IMR-90 (cell line): ENCODE results near the gene NPPA. TPM values are rescaled to one million over a fixed set of nuclear protein-coding genes. Genes with fewer than 3 reads are reported as not detected.

Source experiments
- ATAC-seq: fragments of 200-7000 bp; cut with Tn5 transposase; 2 replicates; pipeline ENCODE4 v1.9.1; 2020; ENCODE audit warnings: low read depth, mild to moderate bottlenecking, moderate library complexity
- BruUV-seq: library from RNA; stranded (reverse); fragments of 400-500 nt; replicated peaks from 2 replicates; lab custom pipeline; 2021; lab: Mats Ljungman, UMichigan
- CTCF ChIA-PET: fragments of 300-600 bp; formaldehyde crosslinking; extraction: SDS; loops from one replicate; lab custom pipeline; 2021; ENCODE audit warnings: antibody characterized with exemption; lab: Yijun Ruan, JAX
- POLR2A ChIA-PET: fragments of 300-600 bp; sonication (Branson Sonifier 250); formaldehyde crosslinking; loops from one replicate; lab custom pipeline; 2022; ENCODE audit warnings: antibody characterized with exemption; ENCODE audit not compliant: unreplicated experiment; lab: Charles Lee
- DNase-seq: peaks from one replicate; pipeline ENCODE4 v3.0.0; 2013
- H2AFZ ChIP-seq: replicated peaks from 2 replicates; pipeline ENCODE3; 2013; ENCODE audit warnings: low read length, mild to moderate bottlenecking; ENCODE audit not compliant: poor library complexity
- H2AK5ac ChIP-seq: 2 replicates; pipeline ENCODE4 v1.6.1; 2013; ENCODE audit warnings: low read depth, low read length, inconsistent platforms
- H2AK9ac ChIP-seq: replicated peaks from 2 replicates; pipeline ENCODE3; 2013; ENCODE audit warnings: mild to moderate bottlenecking, low read depth, low read length, moderate library complexity; ENCODE audit not compliant: poor library complexity
- H2BK120ac ChIP-seq: 2 replicates; pipeline ENCODE4 v1.6.1; 2013; ENCODE audit warnings: low read depth, low read length, inconsistent platforms
- H2BK15ac ChIP-seq: 3 replicates; pipeline ENCODE4 v1.6.1; 2013; ENCODE audit warnings: low read depth, low read length, inconsistent platforms
- H2BK20ac ChIP-seq: 2 replicates; pipeline ENCODE4 v1.6.1; 2013; ENCODE audit warnings: low read depth, mild to moderate bottlenecking, inconsistent platforms, low read length, moderate library complexity
- H2BK5ac ChIP-seq: 2 replicates; pipeline ENCODE4 v1.6.1; 2013; ENCODE audit warnings: mild to moderate bottlenecking, low read depth, low read length, inconsistent platforms; ENCODE audit not compliant: poor library complexity, severe bottlenecking
- H3K14ac ChIP-seq: replicated peaks from 2 replicates; pipeline ENCODE4 v1.6.1; 2013; ENCODE audit warnings: low read depth, low read length, inconsistent platforms
- H3K18ac ChIP-seq: 2 replicates; pipeline ENCODE4 v1.6.1; 2013; ENCODE audit warnings: low read depth, low read length, control low read depth
- H3K23ac ChIP-seq: 2 replicates; pipeline ENCODE4 v1.6.1; 2013; ENCODE audit warnings: low read depth, low read length, inconsistent platforms
- H3K27ac ChIP-seq: 2 replicates; pipeline ENCODE4 v1.5.1; 2013; ENCODE audit warnings: mild to moderate bottlenecking, control low read depth, low read length; ENCODE audit not compliant: insufficient read depth
- H3K27me3 ChIP-seq: 2 replicates; pipeline ENCODE4 v1.6.1; 2013; ENCODE audit warnings: low read length; ENCODE audit not compliant: control insufficient read depth, insufficient read depth
- H3K36me3 ChIP-seq: 2 replicates; pipeline ENCODE4 v1.6.1; 2013; ENCODE audit warnings: low read length, mixed read lengths; ENCODE audit not compliant: control insufficient read depth, insufficient read depth
- H3K4ac ChIP-seq: 2 replicates; pipeline ENCODE4 v1.6.1; 2013; ENCODE audit warnings: low read depth, low read length, inconsistent platforms
- H3K4me1 ChIP-seq: 2 replicates; pipeline ENCODE4 v1.6.1; 2013; ENCODE audit warnings: low read length, mixed read lengths; ENCODE audit not compliant: control insufficient read depth, insufficient read depth
- H3K4me2 ChIP-seq: 2 replicates; pipeline ENCODE4 v1.6.1; 2013; ENCODE audit warnings: low read depth, mild to moderate bottlenecking, control low read depth, low read length, moderate library complexity
- H3K4me3 ChIP-seq: 2 replicates; pipeline ENCODE4 v1.5.1; 2013; ENCODE audit warnings: low read depth, mild to moderate bottlenecking, control low read depth, low read length, moderate library complexity; ENCODE audit not compliant: insufficient read depth
- H3K56ac ChIP-seq: 2 replicates; pipeline ENCODE4 v1.6.1; 2013; ENCODE audit warnings: low read length, inconsistent platforms; ENCODE audit not compliant: insufficient read depth; ENCODE audit errors: extremely low read depth
- H3K79me1 ChIP-seq, 2 experiments: 2 replicates each; pipeline ENCODE4 v1.6.1; 2013; ENCODE audit warnings: low read length in 2 of 2, inconsistent platforms in 1 of 2, low read depth in 1 of 2
- H3K9ac ChIP-seq: 2 replicates; pipeline ENCODE4 v1.6.1; 2013; ENCODE audit warnings: low read depth, low read length, control low read depth
- H3K9me1 ChIP-seq: 2 replicates; pipeline ENCODE4 v1.6.1; 2013; ENCODE audit warnings: low read length, inconsistent platforms; ENCODE audit not compliant: insufficient read depth
- H3K9me3 ChIP-seq: 2 replicates; pipeline ENCODE4 v1.6.1; 2013; ENCODE audit warnings: low read length; ENCODE audit not compliant: control insufficient read depth, insufficient read depth
- H4K20me1 ChIP-seq: 2 replicates; pipeline ENCODE4 v1.6.1; 2013; ENCODE audit warnings: low read length, inconsistent platforms; ENCODE audit not compliant: insufficient read depth
- H4K5ac ChIP-seq: 2 replicates; pipeline ENCODE4 v1.6.1; 2013; ENCODE audit warnings: mild to moderate bottlenecking, low read depth, low read length, control low read depth
- H4K8ac ChIP-seq, 2 experiments: 2 replicates each; pipeline ENCODE4 v1.6.1; 2013; ENCODE audit warnings: low read depth in 2 of 2, low read length in 2 of 2, control low read depth in 1 of 2, inconsistent platforms in 1 of 2
- H4K91ac ChIP-seq: 2 replicates; pipeline ENCODE4 v1.6.1; 2013; ENCODE audit warnings: low read depth, low read length, inconsistent platforms; ENCODE audit not compliant: insufficient read depth
- BHLHE40 ChIP-seq: fragments of 150-350 bp; IDR thresholded peaks from 2 replicates; pipeline ENCODE4 v1.6.1; 2016; ENCODE audit warnings: mild to moderate bottlenecking, low read depth, low read length
- CEBPB ChIP-seq: IDR thresholded peaks from 2 replicates; pipeline ENCODE4 v1.6.1; 2012; ENCODE audit warnings: low read depth, low read length, improper control_type of control experiment
- CHD1 ChIP-seq: IDR thresholded peaks from 2 replicates; pipeline ENCODE4 v1.6.1; 2012; ENCODE audit warnings: low read depth, low read length, improper control_type of control experiment
- ELK1 ChIP-seq: fragments of 150-350 bp; IDR thresholded peaks from 2 replicates; pipeline ENCODE4 v1.6.1; 2016; ENCODE audit warnings: low read depth, mild to moderate bottlenecking, low read length, moderate library complexity, borderline replicate concordance
- FOS ChIP-seq: fragments of 150-350 bp; IDR thresholded peaks from 2 replicates; pipeline ENCODE4 v1.6.1; 2016; ENCODE audit warnings: low read depth, low read length
- MAFK ChIP-seq: IDR thresholded peaks from 2 replicates; pipeline ENCODE4 v1.6.1; 2012; ENCODE audit warnings: low read depth, low read length, improper control_type of control experiment
- MAZ ChIP-seq: IDR thresholded peaks from 2 replicates; pipeline ENCODE4 v1.6.1; 2012; ENCODE audit warnings: low read depth, mild to moderate bottlenecking, low read length, improper control_type of control experiment, moderate library complexity, borderline replicate concordance
- MXI1 ChIP-seq: IDR thresholded peaks from 2 replicates; pipeline ENCODE4 v1.6.1; 2012; ENCODE audit warnings: low read depth, mild to moderate bottlenecking, low read length, moderate library complexity, borderline replicate concordance
- NFE2L2 ChIP-seq: fragments of 150-350 bp; IDR thresholded peaks from 2 replicates; pipeline ENCODE4 v1.6.1; 2016; ENCODE audit warnings: low read depth, mild to moderate bottlenecking, low read length
- POLR2A ChIP-seq: IDR thresholded peaks from 2 replicates; pipeline ENCODE4 v1.6.1; 2012; ENCODE audit warnings: mild to moderate bottlenecking, low read depth, low read length
- RAD21 ChIP-seq: IDR thresholded peaks from 2 replicates; pipeline ENCODE4 v1.6.1; 2012; ENCODE audit warnings: low read length, improper control_type of control experiment
- RCOR1 ChIP-seq: IDR thresholded peaks from 2 replicates; pipeline ENCODE4 v1.6.1; 2012; ENCODE audit warnings: mild to moderate bottlenecking, low read length, improper control_type of control experiment; ENCODE audit not compliant: insufficient replicate concordance
- RFX5 ChIP-seq: IDR thresholded peaks from 2 replicates; pipeline ENCODE4 v1.8.0; 2012; ENCODE audit warnings: low read depth, mild to moderate bottlenecking, low read length, moderate library complexity
- SMC3 ChIP-seq: fragments of 150-350 bp; IDR thresholded peaks from 2 replicates; pipeline ENCODE4 v1.6.1; 2016; ENCODE audit warnings: low read depth, mild to moderate bottlenecking, antibody characterized with exemption, low read length, moderate library complexity
- USF2 ChIP-seq: fragments of 150-350 bp; IDR thresholded peaks from 2 replicates; pipeline ENCODE4 v1.6.1; 2017; ENCODE audit warnings: mild to moderate bottlenecking, antibody characterized with exemption, low read length, low read depth
- WGBS, 2 experiments: methylation state at CpG; one replicate each; pipeline versions ENCODE4 v1.1.5 to v1.1.7; 2013; ENCODE audit warnings: missing lambda C conversion rate in 2 of 2; ENCODE audit not compliant: insufficient read length in 1 of 2; ENCODE audit errors: extremely low coverage in 2 of 2; 5-methylcytosine and 5-hydroxymethylcytosine counted together
- dilution Hi-C: fragments of 300-500 bp; cut with HindIII; formaldehyde crosslinking; loops from one replicate; pipeline ENCODE4 v1.14.3; 2018; ENCODE audit warnings: low sequenced_read_pairs; ENCODE audit not compliant: unreplicated experiment
- in situ Hi-C: fragments of 300-500 bp; cut with MboI; formaldehyde crosslinking; loops from 3 replicates; pipeline ENCODE4 v1.14.3; 2019; ENCODE audit warnings: low sequenced_read_pairs, inconsistent platforms, mixed read lengths
- intact Hi-C: fragments of 100-400 bp; cut with micrococcal nuclease; formaldehyde crosslinking; loops from 2 replicates; pipeline ENCODE4 v1.10.0; 2022
- polyA plus RNA-seq, 3 experiments: library from polyadenylated mRNA; depleted of rRNA; stranded (reverse); fragments of >200 nt; gene quantifications; 2 replicates each; pipeline ENCODE4 v1.2.3, GENCODE V29; 2012; ENCODE audit warnings: low replicate concordance in 1 of 3
- total RNA-seq: library from RNA; depleted of rRNA; stranded (reverse); fragments of >200 nt; gene quantifications from 2 replicates; pipeline ENCODE4 v1.2.3, GENCODE V29; 2012
- TF ChIP-seq, protein P1 (sequence below): conservative IDR thresholded peaks from 2 replicates; pipeline ENCODE4 v1.5.1; 2012; ENCODE audit warnings: mild to moderate bottlenecking, low read depth, low read length, improper control_type of control experiment

The NPPA gene
- total and polyA plus RNA-seq, 2 of the 4 experiments (the other 2 are of a cell fraction): not detected

DNA sequence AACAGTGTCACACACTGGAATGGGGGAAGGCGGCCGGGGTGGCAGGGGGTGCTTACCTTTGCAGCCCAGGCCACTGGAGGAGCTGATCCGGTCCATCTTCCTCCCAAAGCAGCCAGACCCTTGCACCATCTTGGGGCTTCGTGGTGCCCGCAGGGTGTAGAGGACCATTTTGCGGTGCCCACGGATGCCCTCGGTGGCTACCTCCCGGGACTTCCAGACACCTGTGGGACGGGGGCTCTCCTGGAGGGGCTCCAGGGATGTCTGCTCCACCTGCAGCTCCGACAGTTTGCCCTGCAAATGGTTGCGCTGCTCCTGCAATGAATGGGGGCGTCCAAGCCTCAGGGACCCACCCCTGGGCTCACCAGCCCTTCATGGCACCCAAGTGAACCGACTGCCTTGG lies 10.6 kb upstream of the NPPA start:
- Histone ChIP-seq H2AK5ac (no peak overlapping the region), H3K56ac (no peak overlapping the region), H3K9ac (no peak overlapping the region), H3K23ac (no peak overlapping the region), H2BK5ac (no peak overlapping the region), H2BK15ac (no peak overlapping the region), H3K4me3 (no peak overlapping the region), H4K8ac (no peak overlapping the region), H2AK9ac (no peak overlapping the region), H3K4ac (no peak overlapping the region), H3K36me3 (no peaks in the 10 kb centered on the region), H3K9me1 (peaks cover 4% of the 10 kb centered on the region; the same call in 1 of the 2 replicates), H3K4me1 (0 out of 2 replicates have a peak, but pooled peaks cover 1% of the 10 kb centered on the region), H3K27me3 (peaks cover 26% of the 10 kb centered on the region), H2AFZ (no peak overlapping the region), H3K27ac (no peak overlapping the region), H3K9me3 (no peaks in the 10 kb centered on the region), H4K5ac (no peak overlapping the region), H3K4me2 (no peak overlapping the region), H4K91ac (no peak overlapping the region), H2BK120ac (no peak overlapping the region), H3K14ac (no peak overlapping the region), H3K79me1 (no peaks in the 10 kb centered on the region), H3K18ac (no peak overlapping the region), H4K20me1 (no peaks in the 10 kb centered on the region), H2BK20ac (no peak overlapping the region)
- TF ChIP-seq, protein P1, sequence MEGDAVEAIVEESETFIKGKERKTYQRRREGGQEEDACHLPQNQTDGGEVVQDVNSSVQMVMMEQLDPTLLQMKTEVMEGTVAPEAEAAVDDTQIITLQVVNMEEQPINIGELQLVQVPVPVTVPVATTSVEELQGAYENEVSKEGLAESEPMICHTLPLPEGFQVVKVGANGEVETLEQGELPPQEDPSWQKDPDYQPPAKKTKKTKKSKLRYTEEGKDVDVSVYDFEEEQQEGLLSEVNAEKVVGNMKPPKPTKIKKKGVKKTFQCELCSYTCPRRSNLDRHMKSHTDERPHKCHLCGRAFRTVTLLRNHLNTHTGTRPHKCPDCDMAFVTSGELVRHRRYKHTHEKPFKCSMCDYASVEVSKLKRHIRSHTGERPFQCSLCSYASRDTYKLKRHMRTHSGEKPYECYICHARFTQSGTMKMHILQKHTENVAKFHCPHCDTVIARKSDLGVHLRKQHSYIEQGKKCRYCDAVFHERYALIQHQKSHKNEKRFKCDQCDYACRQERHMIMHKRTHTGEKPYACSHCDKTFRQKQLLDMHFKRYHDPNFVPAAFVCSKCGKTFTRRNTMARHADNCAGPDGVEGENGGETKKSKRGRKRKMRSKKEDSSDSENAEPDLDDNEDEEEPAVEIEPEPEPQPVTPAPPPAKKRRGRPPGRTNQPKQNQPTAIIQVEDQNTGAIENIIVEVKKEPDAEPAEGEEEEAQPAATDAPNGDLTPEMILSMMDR: no peak
- TF ChIP-seq CEBPB (no peak), BHLHE40 (no peak), MAFK (no peak), USF2 (no peak), MXI1 (no peak), POLR2A (no peak), CHD1 (no peak), RCOR1 (no peak), RAD21 (no peak), FOS (no peak), SMC3 (no peak), ELK1 (no peak), NFE2L2 (no peak), MAZ (no peak), RFX5 (no peak)
- no TSS peak for BruUV-seq
- 84% methylated on average over 6 of the region's 14 CpGs; no CpG with 5 or more reads in 1 of the 2 experiments for WGBS, 2 experiments
- intact Hi-C loops: no loop called here
- ATAC-seq (no peak), DNase-seq (no peak)
- CTCF ChIA-PET: no interaction called here
- dilution Hi-C loops: no loop called here
- in situ Hi-C loops: no loop called here
- POLR2A ChIA-PET: no interaction called here
